GM21717 (cell line): ENCODE data around the gene PRKCZ.

Source experiments
- ATAC-seq: cut with Tn5 transposase; IDR thresholded peaks from one replicate; pipeline ENCODE4 v1.9.1; 2021; ENCODE audit warnings: mild to moderate bottlenecking, moderate library complexity; ENCODE audit not compliant: unreplicated experiment

Gene PRKCZ

DNA sequence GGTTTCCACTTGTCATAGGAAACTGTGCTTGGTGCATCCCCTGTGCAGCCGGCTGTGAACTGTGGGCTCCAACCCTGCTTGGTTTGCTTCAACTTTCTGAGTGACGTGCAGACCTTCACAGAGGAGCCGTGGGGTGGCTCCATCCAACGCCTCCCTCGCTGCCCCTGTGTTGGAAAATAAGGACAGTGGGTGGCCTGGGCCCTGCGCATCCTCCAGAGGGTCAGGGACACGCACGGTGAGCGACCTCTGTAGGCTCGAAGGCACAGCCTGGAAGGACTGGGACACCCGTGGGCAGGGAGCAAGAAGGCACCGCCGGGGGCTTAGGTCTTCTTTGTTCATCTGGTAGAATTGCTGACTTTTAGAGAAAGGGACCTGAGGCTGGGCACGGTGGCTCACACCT is 150.9 kb downstream of the PRKCZ start:
- ATAC-seq: no peak

DNA sequence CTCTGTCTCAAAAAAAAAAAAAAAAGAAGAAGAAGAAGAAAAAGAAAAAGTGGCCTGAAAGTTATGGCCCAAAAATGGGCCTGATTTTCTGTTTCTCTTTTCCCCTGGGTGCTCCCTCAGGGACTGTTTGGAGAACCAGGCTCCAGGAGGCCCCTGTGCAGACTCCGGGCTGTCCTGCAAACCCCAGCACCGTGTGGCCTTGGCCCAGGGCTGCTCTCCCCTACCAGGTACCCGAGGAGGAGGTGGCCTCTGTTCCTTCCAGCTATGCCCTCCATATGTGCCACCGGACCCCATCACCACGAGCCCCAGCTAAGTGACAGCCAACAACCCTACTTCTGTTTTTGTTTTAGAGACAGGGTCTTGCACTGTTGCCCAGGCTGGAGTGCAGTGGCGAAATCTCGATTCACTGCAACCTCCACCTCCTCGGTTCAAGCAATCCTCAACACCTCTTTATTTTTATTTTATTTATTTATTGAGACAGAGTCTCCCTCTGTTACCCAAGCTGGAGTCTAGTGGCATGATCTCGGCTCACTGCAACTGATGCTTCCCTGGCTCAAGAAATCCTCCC is 151.9 kb downstream of the PRKCZ start:
- ATAC-seq: no peak

DNA sequence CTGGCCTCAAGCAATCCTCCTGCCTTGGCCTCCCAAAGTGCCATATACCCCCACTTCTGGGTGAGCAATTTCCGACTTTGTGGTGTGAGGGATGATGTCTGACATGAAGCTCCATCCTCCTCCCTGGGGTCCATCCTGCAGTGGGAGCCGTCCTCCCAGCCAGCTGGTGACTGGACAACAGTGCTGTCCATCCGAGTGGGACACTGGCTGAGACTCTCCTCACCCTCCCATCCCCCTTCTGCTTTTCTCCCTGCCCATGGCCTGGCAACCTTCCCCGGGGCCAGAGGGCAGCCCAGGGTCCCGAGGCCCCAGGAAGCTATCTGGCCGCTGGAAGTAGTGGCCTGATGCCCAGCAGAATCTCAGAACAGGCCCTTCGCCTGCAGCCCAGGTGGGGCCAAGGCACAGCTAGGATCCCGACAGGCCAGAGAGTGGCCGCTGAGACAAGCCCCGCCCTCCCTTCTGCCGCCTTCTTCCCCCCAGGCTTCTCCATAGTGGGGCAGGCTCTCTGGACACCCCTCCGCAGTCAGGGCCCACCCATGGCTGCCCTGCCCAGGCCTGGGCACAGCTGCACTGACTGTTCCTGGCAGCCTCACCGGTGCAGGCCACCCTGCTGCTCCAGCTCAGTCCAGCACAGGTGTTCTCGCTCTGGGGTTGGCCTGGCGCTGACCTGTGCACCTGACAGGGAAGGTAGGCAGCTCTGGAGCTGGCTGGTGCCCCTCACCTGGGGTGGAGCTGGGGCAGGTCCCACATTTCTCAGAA is 152.8 kb downstream of the PRKCZ start:
- ATAC-seq: no peak

DNA sequence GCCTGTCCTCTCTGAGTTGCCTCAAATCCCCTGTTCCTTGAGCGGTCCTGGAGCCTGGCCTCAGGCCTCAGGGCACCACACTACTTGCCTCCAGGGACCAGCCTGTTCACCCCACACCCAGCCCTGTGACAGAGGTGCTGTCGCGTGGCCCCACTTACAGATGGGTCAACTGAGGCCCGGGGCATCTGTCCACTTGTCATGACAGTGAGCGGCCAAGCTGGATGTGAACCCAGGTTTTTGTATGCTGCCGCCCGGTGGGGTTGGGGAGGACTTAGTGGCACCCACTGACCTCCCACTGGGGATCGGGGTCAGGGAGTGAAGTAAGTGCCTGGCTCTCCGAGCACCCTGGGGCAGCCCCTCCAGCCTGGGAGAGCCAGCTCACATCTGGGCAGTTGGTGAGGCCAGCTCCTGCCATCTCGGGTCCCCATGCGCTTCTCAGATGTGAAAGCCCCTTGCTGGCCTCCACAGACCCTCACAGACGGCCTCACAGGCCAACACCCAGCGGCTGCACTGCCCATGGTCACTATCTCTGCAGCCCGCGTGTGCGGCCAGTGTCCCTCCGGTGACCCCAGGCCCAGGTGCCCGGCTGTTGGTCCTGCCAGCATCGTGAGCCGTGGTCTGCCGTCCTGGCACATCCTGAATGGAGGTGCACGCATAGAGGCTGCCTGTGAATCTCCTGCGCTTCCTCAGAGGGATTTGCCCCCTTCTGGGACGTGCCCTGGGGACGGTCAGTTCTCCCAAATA is 153.6 kb downstream of the PRKCZ start:
- ATAC-seq: no peak

DNA sequence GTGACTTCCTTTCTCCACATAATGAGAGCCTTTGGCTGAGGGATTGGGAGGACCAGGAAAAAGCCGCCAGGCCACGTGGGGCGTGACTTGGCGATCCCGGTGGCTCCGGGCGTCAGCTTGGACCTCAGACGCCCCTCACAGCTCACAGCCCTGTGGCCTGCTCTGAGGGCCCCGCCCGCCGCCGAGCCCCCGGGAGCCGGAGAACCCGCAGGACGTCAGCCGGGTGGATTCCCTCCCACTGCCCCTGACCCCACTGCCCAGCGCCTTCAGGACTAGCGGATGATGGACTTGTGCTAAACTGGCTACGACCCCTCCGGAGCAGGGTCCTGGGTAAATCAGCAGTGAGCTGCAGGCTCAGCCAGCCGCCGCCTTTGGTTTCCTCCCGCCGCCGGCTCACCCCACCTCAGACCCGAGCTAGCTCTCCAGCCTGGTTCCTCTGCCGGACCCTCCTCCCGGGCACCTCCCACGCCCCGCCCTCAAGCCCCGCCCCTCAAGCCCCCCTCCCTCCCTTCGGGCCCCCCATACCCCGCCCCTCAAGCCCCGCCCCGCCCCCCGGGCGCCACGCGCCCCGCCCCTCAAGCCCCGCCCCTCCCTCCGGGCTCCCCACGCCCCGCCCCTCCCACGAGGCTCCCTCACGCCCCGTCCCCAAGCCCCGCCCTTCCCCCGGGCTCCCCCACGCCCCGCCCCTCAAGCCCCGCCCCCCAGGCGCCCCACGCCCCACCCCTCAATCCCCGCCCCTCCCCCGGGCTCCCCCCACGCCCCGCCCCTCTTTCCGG is 154.4 kb downstream of the PRKCZ start:
- no peak for ATAC-seq

DNA sequence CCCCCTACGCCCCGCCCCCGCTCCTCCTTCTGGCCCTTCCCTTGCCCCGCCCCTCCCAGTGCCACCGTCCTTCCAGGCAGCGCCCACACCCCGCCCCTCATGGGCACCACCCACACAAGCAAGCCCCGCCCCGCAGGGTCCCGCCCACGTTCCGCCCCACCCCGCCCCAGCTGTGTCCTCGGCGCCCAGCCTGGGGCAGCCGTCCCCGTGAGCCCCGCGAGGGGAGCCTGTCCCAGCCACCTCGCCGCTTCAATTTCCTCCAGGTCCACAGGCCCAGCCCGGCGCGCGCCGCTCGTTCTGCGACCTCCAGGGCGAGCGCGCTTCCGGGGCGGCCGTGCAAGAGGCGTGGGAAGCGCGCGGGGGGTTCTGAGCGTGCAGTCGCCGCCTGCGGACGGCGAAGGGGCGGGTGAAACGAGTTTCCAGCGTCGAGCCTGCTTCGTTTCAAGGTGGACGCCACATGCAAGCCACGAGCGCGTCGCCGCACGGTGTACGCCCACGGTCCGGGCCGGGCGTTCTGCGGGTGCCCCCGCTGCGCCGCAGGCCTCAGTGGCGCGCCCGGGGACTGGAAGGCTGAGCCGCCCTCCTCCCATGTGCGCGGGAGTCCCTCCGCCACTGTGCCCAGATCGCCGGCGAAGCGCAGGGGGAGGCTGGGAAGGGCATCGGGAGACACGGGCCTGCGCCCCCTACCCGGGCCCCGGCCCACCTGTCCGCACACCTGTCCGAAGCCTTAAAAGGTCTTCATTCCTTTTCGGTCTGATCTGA is 155.2 kb downstream of the PRKCZ start:
- peak; percentile 41 for ATAC-seq

DNA sequence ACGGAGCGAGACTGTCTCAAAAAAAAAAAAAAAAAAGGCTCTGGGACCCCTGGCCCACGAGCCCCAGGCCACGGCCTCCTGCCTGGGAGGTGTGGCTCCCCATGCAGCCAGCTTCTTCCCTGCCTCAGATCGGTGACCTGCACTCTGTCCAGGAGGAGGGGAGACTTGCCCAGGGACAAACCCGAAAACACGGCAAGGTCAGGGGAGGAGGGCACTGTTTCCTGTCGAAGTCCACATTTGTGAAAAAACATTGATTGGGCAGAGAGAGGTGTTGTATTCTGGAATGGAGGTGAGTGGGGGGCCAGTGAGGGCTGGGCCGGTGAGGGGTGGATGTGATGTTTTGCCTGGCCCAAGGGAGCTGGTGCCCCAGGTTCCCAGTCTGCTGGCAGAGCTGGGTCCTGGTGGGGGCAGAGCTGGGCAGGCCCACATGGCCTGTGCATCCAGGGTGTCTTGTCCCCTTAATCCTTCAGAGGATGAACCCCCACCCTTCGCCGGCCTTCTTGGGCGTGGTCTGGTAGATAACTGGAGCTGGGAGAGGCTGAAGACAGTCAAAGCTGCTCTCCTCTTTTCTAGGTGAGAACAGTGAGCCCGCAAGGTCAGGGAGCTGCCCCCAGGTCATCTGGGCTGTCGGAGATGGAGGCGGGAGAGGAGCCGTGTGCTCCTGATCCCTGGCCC is 156.7 kb downstream of the PRKCZ start:
- no peak for ATAC-seq

DNA sequence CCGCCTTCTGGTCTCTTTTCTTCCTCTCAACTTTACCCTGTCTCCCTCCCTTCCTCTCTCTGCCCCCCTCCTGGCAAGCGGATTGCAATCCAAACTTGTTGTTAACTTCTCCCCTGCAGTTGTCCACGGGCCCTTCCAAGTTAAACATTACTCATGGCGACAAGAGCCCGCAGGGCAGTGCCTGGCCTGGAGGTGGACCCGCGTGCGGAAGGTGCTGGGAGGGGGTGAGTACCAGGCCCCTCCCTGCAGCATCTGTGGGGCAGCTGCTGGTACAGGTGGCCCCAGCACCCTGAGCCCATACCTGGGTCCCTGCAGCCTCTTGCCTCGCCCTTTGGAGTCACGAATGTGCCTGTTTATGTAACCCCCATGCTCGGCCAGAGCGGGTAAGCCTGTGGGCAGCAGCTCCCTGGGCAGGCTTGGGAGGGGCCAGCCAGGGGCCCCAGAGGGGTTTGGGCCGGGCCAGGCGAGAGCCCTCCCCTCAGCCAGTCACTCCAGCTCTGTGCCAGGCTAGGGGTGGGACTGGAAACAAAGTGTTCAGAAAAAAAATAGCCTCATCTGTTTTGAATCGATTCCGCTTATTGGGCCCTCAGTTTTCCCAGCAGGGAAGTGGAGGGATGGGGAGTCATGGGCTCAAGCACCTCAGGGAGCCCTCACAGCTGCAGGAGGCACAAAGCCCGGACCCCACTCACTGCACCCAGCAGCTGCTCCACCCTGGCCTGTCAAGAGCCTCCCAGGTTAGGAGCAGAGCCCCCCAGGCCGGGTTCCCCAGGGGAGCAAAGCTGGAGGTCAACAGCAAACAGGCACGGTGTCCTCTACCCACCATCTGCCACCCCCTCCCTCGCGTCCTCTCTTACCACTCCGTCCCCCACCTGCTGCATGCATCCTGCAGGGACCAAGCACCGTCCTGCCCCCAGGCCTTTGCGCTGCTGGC is 158.4 kb downstream of the PRKCZ start:
- no peak for ATAC-seq

DNA sequence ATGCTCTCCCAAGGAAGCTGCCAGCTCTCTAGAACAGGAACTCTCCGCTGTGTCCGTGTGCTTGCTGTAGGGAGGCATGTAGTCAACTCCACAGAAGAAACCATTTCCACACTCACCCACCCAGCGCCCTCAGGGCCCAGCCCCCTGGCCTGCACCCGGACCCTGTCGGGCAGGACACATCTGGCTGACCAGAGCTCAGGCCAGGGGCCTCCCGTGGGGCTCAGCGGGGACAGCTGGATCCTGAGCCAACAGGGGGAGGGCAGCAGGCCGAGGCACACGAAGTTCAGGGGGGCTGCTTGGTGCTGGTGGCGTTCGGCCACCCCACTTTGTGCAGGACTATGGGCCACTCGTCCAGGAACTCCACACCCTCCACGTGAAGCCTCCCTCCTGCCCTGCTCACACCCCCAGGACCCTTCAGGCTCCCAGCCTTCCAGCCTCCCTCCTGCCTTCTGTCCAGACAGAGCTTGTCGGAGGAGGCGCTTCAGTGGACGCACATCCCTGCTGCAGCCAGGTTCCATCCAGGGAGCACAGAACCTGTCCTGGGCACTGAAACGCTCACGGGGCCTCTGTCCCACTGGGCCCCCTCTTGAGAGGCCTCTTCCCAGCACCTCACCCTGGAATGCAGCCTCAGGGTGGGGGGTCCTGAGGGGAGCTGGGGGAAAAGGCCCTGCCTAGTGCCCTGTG is 159.3 kb downstream of the PRKCZ start:
- no peak for ATAC-seq

DNA sequence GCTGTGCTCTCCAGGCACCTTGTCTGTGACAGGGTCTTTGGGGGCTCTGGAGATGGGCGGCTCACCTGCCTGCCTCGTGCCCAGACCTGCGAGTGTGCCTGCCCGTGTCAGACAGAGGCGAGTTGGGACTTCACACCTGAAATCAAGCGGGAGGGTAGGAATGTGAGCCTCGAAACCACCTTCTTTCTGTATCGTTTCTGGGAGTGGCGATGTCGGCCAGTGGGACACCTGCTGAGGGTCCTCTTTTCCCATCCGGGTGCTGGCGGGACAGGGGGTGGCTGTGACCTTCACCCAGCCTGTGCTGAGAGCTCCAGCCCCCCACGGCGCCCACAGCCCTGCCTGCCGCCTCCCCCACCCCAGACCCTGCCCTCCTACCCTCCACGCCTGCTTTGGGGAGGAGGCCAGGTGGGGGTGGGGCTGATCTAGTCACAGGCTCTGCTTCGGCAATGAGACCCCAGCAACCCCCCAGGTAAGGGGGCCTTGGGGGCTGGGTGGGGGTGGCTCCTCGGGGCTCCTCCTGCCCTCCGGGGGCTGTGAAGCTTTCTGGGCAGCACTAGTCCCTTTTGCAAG is 160.0 kb downstream of the PRKCZ start:
- no peak for ATAC-seq

DNA sequence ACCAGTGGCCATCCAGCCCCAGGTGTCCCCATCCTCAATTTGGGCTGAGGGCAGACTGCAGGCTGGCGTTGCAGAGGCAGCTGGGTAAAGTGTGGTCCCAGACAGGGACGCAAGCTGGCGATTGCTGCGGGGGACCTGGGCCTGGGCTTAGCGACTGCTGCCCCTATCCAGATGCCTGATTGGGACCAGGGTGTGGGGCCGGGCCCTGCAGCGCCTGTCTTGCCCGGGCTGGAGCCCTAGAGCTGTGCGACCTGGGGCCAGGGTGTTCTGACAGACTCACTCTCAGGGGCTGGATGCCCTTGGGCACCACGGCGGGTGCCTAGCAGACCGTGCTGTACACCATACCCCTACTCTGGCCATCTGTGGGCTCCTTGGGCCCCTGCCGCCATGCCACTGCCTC is 160.6 kb downstream of the PRKCZ start:
- no peak for ATAC-seq

DNA sequence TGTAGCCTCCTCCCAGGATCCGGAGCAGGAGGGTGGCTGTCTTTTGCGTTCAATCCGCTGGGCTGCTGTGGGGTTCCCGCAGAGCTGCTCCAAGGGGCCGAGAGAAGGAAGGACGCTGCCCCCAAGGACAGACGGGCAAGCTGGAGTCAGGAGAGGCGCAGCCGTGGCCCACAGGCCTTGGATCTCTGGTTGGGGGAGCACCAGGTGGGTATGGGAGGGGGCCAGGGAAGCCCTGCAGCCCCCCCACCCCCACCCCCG is 162.0 kb downstream of the PRKCZ start:
- ATAC-seq: no peak

DNA sequence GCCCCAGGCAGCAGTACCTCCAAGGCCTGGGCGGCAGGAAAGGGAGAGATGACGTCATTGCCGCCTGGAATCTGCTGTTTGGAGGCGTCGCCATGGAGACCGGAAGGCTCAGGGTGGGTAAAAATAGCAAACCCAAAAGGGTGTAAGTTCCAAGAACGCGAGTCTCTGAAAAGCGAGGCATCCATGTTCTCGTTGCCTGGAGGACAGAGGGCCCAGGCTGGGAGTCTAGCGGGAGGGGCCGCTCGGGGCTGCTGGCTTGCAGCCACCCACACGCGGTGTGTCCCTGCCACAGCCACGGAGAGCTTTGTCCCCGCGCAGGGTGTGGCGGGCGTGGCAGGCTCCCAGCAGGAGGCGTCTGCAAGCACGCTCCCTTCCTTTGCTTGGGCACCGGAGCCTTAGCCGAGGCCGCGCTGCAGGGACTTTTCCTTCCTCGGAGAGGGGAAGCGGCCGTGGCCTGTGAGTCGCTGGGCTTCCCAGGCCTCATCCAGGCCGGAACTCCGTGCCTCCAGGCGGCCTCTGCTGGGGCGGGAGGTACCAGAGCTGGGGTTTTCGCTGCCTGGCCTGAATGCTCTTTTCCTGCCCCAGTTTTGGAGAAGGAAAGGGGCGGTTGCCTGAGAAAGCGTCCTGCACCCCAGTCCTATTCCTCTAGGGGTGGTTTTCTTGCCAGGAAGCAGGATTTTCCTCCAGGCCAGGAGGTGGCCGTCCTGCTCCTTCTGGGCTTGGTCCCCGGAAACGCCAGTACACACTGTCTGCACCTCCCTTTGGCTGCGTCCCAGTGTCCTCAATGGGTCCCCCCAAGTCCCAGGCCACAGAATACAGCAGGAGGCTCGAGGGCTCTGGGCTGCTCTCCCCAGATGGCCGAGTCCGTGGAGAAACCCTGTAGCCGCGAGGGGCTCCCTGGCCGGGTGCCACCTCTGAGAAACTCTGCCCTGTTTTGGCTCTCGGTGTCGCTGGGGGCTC is 162.6 kb downstream of the PRKCZ start:
- ATAC-seq: no peak

DNA sequence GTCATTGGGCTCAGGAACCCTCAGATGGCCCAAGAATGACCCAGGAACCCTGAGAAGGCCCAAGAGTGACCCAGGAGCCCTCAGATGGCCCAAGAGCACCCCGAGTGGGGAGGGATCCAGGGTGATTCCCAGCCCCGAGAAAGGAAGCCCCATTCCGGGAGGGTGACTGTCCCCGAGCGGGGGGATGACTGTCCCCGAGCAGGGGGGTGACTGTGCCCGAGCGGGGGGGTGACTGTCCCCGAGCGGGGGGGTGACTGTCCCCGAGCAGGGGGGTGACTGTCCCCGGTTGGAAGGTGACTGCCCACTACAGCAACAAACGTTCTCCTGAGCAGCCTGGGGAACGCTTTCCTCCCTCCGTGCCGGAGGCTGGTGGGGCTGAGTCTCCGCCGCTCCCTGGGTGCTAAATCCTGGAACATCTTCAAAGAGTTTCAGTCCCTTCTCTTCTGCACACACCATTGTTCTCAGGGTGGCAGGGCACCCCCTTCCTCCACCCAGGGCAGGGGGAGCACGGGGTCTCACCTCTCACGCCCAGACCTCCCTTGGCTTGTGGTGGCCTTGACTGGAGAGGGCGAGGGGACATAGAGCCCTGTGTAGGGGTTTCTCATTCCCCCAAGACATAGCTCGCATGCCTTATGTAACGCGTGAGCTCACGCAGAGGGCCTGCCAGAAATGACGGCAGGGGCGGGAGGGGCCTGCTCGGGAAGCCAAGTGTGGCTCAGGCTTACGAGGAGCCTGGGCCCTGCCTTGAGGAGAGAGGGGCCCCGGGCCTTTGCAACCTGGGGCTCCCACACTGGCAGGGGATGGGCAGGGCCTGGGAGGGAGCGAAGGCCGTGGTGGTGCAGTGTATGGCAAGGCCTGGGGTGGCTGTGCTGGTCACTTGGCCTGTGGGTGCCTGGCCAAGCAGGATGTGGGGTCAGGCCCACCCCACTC is 163.6 kb downstream of the PRKCZ start:
- no peak for ATAC-seq

DNA sequence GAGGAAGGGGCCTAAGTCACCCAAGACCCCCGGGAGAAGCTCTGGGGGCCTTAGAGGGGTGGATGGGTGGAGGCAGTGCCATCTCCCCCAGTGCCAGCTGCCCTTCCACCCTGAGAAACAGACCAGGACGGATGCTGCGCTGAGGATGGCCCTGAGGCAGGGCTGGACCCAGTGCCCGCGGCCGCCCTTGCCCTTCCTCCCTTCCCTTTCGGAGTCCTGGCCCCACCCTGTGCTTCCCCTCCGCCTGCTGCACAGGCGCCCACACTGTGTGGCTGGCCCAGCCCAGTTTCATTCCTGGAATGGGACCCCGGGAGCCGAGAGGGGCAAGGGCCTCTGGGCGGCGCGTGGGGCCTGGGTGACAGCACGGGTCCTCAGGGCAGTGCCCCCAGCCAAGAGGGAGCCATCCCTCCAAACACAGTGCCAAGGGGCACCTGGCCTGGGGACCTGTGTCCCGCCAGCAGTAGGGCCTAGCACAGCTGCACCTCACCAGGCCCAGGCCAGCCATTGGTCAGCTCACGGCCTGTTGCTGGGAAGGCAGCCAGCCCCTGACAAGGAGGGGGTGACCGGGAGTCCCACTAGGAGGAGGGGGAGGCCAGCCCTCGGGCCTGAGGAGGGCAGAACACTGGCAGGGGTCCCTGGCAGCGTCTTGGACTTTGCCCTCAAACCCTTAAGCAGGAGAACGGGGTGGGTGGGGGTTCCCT is 164.5 kb downstream of the PRKCZ start:
- ATAC-seq: no peak

DNA sequence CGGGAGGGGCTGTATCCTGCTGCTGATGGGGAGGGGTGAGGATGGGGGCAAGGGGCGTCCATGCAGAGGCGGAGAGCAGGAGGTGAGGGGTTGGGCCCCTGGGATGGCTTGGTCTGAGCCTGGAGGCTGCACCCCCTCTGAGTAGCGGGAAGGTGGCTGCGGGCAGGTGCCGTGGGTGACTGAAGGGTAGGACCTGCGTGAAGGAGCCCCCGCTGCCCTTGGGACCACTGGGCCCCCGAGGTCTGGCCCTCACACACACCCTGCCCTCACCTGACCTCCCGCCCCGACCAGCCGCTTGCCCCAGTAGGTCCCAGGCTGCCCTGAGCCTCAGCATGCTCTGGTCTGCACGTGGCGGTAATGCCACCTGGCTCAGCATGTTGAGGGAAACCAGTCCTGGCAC is 165.1 kb downstream of the PRKCZ start:
- ATAC-seq: no peak
